Hematopoietic multipotent progenitor cell treated with erythropoietin and hydrocortisone succinate and interleukin-3 and kit ligand, for 15 days (in vitro differentiated cells): ENCODE measurements around the gene CUTC.
"Not testable (repeated sequence)": the region's sequence is repeated elsewhere in the genome, so short reads cannot be mapped to it uniquely, and the experiment has no call there.

Source experiments
- DNase-seq: peaks from one replicate; pipeline ENCODE4 v3.0.0-alpha.2; 2015; ENCODE audit warnings: low spot score

The CUTC gene

DNA sequence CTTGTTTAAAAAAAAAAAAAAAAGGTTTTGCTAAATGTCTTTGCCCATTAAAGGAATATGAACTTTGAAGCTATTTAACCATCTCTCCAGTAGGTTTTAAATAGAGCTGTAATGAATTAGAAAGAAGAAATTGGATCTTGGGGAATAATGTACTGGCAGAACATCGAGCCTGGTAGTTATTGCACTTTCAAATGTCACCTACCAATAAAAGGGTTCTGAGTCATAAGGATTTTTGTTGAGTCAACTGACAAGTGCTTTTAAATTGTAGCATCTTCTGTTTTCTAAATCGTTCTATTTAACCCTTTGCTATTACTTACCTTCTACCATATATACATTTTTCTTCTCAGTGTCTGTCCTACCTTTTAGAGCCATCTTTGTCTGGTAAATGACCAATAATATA is 10.7 kb downstream of the CUTC start:
- no peak for DNase-seq

DNA sequence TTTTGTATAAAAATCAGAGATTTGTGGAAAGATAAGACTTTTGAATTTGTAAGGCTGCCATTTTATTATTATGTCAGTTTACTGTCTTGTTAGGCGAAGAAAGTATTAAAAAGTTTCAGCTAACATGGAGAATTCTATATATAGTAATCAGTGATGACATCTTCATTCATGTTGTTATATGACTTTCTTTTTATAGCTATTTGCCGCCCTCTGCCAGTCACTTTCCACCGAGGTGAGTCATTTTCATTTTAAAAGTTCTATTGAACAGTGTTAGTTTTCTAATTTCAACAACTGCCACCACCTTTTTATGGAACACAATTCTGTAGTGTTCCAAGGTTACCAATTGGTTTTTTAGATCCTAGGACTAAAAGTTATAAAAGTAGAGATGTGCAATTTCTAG is 11.8 kb downstream of the CUTC start:
- no peak for DNase-seq

DNA sequence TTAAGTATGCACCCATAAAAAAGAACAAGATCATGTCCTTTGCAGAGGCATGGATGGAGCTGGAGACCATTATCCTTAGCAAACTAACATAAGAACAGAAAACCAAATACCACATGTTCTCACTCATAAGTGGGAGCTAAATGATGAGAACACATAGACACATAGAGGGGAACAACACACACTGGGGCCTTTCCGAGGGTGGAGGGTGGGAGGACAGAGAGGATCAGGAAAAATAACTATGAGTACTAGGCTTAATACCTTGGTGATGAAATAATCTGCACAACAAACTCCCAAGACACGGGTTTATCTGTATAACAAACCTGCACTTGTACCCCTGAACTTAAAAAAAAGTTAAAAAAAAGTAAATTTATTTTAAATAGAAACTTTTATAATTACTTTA is 14.1 kb downstream of the CUTC start:
- not testable (repeated sequence) for DNase-seq

DNA sequence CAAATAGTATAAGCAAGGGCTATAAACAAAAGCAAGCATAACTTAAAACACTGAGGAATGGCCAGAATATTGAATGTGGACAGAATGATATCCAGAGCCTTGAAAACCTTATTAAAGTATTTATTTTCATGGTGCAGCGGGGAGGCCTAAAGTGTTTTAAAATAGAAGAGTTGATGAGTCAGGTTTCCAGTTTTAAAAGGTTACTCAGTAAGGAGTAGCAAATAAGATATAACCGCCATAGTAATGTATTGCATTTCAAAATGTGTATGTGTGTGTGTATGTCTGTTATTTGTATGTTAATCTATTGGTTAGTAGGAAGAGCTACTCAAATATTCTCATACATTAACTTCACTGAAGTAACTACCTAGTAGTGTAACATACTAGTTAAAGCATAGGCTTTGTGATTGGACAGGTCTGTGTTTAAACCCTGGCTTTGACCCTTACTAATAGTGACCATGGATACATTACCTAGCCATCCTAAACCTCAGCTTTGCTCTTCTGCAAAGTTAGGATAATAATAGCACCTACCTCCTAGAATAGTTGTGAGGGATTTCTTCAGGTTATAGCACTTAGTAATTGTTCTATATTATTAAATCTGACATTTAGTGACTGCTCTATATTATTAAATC is 16.9 kb downstream of the CUTC start:
- DNase-seq: no peak

DNA sequence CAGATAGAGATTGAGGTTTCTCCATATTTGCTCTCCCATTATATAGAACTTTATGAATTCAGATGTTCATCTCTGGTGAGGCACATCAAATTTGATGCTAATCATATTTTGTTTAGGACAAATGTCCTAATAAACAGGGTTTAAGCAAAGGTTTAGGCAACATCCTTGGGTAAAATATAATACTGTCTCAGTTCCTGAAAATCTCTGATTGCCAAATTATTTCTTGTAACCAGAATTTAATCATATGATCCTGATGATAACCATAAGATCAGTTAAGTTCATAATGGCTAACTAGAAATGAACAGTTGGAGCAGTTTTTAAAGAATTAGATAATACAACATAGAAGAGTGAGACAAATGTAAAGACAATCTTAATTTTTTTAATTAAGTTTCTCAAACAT is 18.6 kb downstream of the CUTC start:
- DNase-seq: no peak

DNA sequence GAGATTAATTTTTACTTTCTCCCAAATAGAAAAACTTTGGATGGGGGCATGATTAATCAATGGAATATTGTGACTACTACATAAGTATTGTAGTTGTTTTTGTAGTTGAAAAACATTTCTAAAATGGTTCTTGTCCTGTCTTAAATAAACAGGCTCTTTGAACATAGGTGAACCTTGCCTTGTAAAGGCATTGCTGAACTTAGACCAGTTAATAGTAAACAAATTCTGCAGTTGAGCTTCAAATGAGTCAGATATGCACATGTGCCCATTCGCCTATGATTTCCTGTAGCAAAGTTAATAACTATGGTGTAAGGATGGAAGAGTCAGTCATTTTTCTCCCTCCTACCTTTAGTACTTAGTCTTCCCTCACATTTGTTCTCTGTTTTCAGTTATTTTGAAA is 22.6 kb downstream of the CUTC start:
- DNase-seq: no peak

DNA sequence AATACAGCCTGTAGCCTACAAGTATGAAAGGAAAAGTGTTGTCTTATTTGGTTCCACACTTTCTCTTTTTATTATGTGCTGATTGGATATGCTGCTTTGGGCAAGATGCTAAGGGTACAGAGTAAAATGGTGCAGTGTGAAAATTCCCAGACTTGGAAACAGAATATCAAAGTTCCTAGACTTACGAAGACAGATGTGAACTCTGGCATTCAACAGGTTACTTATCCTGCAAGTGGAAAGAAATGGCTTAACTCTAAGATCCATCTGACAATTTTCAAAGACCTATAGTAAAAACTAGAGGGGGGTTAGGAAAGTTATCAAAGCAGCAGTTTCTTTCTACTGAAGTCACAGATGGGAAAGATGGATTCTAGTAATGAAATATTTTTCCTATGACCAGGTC is 24.1 kb downstream of the CUTC start:
- DNase-seq: no peak

DNA sequence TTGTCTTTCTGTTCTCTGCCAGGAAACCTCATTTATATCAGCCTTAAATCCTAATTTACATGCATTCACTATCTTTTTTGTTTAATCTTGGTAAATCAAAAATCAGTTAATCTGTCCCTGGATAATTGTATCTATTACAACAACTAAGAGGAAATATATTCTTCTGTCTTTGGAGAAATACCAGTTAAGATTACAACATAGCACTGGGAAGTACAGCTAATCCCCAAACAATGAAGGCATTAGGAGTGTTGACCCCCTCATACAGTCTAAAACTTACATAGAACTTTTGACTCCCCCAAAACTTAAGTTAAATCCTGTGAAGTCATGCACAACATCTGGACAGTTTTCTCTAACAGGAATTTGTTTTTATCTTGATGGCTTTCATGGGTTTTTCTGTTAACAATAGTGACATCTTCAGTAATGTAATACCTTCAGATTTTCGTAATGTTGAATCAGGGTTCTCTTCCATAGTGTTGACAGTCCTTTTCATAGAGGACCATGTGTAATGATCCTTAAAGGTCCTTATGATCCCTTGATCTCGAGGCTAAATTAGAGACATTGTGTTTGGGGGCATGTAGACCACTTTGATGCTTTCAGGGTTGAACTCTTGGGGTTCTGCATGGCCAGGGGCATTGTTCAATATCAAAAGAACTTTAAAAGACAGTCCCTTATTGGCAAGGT is 26.3 kb downstream of the CUTC start:
- DNase-seq: no peak

DNA sequence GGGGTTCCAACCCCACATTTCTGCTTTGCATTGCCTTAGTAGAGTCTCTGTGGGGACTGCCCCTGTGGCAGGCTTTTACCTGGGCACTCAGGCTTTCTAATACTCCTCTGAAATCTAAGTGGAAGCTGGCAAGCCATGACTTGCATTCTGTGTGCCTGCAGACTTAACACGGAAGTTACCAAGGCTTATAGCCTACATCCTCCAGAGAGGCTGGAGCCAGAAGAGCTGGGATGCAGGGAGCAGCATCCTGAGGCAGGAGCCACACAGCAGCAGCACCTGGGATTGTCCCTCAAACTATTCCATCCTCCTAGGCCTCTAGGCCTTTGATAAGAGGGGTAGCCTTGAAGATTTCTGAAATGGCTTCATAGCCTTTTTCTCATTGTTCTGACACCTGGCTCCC is 28.3 kb downstream of the CUTC start:
- no peak for DNase-seq

DNA sequence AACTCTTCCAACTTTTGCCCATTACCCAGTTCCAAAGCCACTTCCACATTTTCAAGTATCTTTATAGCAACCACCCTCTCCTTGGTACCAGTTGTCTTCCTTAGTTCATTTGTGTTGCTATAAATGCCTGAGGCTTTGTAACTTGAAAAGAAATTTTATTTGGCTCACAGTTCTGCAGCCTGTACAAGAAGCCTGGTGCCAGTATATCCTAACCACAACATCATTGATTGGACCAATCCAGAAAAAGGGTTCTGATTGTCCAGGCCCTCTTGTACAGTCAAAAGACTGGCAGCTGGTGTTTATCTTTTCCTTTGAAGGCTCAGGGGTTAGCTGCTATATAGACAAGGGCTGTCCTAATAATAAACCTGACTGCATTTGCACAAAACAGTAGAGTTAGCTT is 29.3 kb downstream of the CUTC start:
- no peak for DNase-seq

DNA sequence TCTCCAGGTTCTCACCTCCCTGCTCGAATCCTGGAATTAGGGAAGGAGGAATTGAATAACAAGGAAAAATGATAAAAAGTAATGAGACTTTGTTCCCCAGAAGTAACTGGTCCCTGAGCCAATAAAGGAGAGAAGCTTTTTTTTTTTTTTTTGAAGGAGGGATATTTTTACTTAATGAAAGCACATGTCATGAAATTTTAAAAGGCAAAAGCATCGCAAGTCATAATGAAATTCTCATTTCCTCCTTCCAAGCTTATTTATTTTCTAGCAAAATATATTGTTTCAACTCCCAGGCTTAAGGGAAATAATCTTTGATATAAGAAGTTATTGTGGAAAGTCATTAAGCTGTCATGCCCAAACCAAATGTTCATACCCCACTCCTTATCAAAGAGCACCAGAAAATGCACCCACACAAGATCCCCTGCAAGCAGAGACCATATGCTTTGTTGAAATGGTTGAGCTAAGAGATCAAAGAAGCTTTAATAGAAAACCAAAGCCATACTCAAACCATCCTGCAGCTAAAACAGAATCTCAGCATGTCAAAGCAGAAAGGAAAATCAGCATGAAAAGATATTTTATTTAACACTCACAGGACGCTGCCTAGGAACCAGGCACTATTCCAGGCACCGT is 33.8 kb downstream of the CUTC start:
- DNase-seq: no peak

DNA sequence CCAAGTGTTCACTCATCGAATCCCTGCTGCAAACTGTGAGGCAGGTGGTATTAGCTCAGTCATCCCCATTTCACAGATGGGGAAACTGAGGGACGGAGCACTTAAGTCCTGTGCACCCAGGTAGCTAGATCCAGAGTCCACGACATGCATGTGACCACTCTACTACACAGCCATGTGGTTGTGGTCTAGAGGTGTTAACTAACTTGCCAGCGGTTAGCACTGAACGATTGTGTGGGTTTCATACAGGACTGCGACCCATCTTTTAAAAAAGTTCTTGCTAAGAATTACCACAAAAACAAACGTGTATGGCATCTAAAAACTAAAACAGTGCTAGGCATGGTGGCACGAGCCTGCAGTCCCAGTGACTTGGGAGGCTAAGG is 34.3 kb downstream of the CUTC start:
- DNase-seq: no peak

DNA sequence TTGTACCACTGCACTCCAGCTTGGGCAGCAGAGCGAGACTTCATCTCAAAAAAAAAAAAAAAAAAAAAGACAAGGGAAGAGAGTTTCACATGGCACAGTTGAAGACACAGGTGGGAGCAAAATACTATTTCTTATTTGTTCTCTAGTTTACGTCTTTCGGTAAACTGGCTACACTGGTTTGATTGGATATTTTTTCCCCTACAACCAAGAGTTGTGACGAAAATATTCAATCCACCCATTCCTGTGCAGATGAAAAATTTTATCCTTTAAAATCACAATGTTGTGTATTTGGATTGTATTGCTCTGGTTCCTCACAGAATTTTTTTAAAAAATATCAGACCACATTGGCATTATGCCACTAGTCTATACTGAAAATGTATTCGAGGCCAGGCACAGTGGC is 35.9 kb downstream of the CUTC start:
- DNase-seq: no peak

DNA sequence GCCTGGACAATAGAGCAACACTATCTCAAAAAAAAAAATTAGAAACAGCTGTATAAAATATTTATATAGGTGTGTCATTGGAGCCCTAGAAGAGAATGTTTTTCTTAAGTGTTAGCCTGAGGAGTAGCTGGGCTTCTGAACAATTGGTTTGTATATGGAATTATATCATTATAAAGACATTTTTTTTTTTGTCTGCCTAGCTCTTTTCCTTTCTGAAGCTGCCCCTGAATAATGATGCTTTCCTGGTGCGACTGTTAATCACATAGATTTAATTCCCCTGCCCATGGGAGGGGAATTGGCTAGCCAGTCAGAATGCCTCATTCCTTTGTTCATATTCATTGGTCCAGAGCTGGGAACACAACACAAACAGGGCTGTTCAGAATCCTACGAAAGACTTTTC is 36.5 kb downstream of the CUTC start:
- DNase-seq: no peak

DNA sequence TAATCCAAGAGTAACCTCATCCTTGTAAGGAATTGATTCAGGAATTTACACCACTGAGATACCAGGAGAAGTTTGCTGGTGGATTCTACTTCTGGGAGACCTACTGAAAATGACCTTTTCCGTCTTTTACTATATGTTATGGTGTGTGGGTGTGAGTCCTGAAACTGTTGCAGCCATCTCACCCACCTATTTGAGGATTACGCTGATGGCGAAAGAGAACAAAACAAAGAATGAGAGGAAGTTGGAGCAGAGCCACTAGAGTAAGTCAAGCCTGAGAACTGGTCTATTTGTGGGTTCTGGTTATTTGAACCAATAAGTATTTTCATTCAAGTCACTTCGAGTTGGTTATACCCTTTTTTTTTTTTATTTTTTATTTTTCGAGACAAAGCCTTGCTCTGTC is 37.7 kb downstream of the CUTC start:
- DNase-seq: no peak

DNA sequence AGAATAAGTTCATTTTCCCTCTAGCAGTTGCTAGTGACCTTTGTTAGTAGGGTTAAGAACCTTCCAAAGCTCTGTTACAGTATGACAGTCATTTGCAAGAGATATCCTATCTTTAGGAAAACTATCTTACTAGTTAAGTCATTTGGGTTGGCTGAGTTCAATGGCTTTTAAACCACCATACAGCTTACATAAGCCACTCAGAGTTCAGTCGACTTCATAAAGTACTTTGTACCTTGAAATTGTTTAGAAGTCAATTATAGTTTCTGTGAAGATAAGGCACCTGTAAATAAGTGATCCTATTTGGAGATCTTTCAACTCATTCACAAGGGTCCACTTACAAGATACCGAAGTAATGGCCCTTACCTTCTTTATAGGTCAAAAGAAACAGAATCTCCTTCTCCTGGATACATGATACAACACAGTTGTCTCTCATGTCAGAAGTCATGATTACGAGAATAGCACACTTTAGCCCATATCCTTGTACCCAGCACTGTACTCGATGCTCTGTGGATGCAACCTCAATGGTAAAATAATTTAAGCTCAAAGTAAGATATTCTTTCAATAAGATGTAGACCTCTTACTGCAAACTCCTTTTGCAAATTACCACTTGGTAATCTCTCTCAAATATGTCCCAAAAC is 38.5 kb downstream of the CUTC start:
- DNase-seq: no peak

DNA sequence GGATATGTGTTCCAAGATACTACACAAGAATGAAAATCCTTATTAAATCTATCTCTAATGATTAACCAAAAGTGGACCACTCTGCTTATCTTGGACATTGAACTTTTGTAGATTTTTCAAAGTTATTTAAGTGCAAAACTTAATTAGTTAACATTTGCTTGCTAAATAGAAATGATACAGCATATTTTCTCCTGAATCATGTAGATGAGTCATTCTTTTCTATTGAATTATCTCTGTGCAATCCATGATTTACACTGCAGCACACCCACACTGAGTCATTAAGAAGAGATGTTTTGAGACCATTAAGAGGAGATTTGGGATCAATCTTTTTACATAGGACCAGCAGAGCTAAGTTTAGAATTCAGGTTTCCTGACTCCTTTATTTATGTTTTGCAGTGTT is 43.8 kb downstream of the CUTC start:
- peak; percentile 34 for DNase-seq

DNA sequence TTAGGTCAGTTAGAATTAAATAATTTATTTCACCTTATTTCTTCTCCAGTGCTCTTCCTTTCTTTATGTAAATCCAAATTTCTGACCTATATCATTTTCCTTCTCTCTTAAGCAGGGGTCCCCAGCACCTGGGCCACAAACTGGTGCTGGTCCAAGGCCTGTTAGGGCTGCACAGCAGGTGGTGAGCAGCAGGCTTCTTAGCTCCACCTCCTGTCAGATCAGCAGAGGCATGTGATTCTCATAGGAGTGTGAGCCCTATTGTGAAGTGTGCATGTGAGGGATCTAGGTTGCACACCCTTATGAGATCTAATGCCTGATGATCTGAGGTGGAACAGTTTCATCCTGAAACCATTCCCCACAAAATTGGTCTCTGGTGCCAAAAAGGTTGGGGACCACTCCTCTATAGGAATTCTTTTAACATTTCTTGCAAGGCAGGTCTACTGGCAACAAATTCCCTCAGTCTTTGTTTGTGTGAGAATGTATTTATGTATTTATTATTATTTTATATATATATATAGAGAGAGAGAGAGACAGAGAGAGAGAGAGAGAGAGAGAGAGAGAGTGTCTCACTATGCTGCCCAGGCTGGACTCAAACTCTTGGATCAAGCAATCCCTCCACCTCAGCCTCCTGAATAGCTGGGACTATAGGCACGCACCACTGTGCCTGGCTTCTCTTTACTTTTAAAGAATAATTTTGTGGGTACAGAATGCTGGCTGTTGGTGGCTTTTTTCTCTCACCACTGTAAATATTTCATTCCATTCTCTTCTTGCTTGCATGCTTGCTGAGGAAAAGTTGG is 46.1 kb downstream of the CUTC start:
- no peak for DNase-seq

DNA sequence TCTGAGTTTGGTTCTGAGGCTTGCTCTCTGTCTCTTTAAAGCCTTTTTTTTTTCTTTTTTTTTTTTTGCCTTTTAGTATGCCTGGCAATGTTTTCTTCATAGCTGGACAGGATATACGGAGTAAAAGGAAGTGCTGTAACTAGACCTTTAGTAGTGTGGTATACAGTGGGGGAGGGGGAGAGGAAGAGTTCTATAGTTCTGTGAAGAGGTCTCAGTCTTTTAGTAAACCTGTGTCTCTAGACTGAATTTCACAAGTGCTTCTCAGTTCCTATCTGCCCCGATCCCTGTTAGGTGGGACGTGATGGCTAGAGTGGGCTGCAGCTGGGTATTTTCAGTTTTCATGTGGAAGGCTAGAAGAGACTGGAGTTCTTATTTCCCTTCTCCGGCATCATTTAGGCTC is 47.3 kb downstream of the CUTC start:
- DNase-seq: no peak

DNA sequence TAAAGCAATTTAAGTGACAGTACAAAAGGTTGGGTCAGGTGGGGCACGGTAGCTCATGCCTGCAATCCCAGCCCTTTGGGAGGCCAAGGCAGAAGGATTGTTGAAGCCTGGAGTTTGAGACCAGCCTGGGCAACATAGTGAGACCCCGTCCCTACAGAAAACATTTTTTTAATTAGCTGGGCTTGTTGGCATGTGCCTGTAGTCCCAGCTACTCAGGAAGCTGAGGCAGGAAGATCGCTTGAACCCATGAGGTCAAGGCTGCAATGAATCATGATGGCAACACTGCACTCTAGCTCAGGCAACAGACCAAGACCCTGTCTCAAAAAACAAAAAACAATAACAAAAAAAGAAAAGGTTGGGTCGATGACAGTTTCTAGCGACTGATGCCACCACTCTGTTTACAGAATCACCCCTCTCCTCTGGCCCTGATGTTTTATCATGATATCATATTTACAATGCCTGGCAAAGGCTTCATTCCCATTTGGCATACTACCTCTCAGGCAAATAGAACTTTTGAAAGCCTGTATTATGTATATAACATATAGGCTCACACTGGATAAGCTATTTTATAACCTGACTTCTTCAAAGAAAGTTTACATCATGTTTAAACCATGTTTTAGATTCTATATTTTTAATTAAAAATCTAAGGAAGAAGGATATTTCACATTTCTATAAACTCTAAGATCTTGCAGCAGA is 49.8 kb downstream of the CUTC start:
- DNase-seq: no peak

DNA sequence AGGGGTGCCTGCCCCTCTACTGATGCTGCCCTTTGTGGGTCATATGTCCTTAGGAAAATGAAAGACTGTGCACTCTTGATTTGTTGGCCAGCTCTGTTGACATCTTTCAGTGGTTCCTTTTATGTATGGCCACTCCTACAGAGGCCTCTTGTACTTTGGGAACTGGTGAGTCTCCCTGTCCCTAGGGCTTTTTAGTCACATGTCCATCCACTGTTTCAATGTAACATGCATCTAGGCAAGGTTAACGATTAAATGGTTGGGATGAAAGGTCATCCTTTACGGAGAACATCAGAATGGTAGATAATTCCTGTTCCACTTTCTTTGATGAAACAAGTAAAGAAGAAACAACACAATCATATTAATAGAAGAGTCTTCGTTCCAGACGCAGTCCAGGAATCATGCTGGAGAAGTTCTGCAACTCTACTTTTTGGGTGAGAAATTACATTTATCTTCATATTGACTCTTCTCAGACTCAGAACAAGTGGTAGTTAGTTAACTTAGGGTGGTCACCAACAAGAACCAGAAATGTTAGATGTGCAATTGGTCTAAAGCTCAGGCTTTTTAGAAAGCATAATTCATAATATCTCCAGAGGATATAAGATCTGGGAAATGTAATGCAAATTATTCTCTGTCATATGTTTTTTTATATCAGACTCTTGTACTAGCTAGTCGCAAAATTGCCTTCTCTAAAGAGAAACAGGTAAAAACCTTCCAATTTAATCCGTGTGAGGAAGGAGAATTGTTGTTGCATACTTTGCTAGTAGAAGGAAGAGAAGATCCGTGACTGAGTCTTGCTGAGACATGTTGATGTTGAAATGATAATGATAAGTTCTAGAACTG is 50.6 kb downstream of the CUTC start, which contains the start of gene ABCC2:
Gene ABCC2 (plus strand): TSS at position 194 of the 840 bp plus-strand sequence. CDS start 205 bp downstream, at position 399.
- no peak for DNase-seq
